SK-N-SH treated with all-trans-retinoic acid at 6 μM for 48 hours (cell line): Measurements from ENCODE around the gene WRAP73.

Source experiments
- ATAC-seq: fragments of 200-7000 bp; cut with Tn5 transposase; 3 replicates; pipeline ENCODE4 v1.9.1; 2020; ENCODE audit warnings: mild to moderate bottlenecking, moderate library complexity
- ARNTL ChIP-seq: fragments of 450-650 bp; formaldehyde crosslinking; IDR thresholded peaks from 2 replicates; pipeline ENCODE4 v1.5.0; 2020; ENCODE audit warnings: low read depth, mild to moderate bottlenecking, moderate library complexity, borderline replicate concordance
- BACH2 ChIP-seq: fragments of 250-450 bp; sonication (Bioruptor Pico); IDR thresholded peaks from 2 replicates; pipeline ENCODE4 v1.9.0; 2021; ENCODE audit warnings: mild to moderate bottlenecking, borderline replicate concordance
- CREB5 ChIP-seq: fragments of 250-450 bp; sonication (Bioruptor Pico); IDR thresholded peaks from 2 replicates; pipeline ENCODE4 v1.5.1; 2020; ENCODE audit warnings: low read depth, mild to moderate bottlenecking, moderate library complexity
- CSDC2 ChIP-seq: fragments of 250-450 bp; sonication (Bioruptor Pico); IDR thresholded peaks from 2 replicates; pipeline ENCODE4 v1.5.0; 2020; ENCODE audit warnings: mild to moderate bottlenecking, moderate library complexity
- CSRNP3 ChIP-seq: fragments of 250-450 bp; sonication (Bioruptor Pico); IDR thresholded peaks from 2 replicates; pipeline ENCODE4 v1.5.1; 2021; ENCODE audit warnings: mild to moderate bottlenecking, moderate library complexity
- ESRRG ChIP-seq: fragments of 250-450 bp; sonication (Bioruptor Pico); IDR thresholded peaks from 2 replicates; pipeline ENCODE4 v1.6.1; 2021; ENCODE audit warnings: mild to moderate bottlenecking
- ISL1 ChIP-seq: fragments of 250-450 bp; sonication (Bioruptor Pico); IDR thresholded peaks from 2 replicates; pipeline ENCODE4 v2.1.2; 2022; ENCODE audit warnings: mild to moderate bottlenecking, moderate library complexity
- OSR1 ChIP-seq: fragments of 250-450 bp; sonication (Bioruptor Pico); IDR thresholded peaks from 2 replicates; pipeline ENCODE4 v1.8.0; 2022; ENCODE audit warnings: moderate library complexity, mild to moderate bottlenecking, inconsistent platforms
- PATZ1 ChIP-seq: fragments of 250-450 bp; sonication (Bioruptor Pico); IDR thresholded peaks from 2 replicates; pipeline ENCODE4 v1.8.0; 2020; ENCODE audit warnings: mild to moderate bottlenecking, moderate library complexity, borderline replicate concordance
- RARB ChIP-seq: fragments of 250-450 bp; sonication (Bioruptor Pico); IDR thresholded peaks from 2 replicates; pipeline ENCODE4 v1.8.0; 2021; ENCODE audit warnings: mild to moderate bottlenecking, moderate library complexity
- SNAI2 ChIP-seq: fragments of 250-450 bp; sonication (Bioruptor Pico); IDR thresholded peaks from 2 replicates; pipeline ENCODE4 v1.5.0; 2020; ENCODE audit warnings: mild to moderate bottlenecking, moderate library complexity
- TSHZ2 ChIP-seq: fragments of 250-450 bp; sonication (Bioruptor Pico); IDR thresholded peaks from 2 replicates; pipeline ENCODE4 v1.5.0; 2020; ENCODE audit warnings: mild to moderate bottlenecking, moderate library complexity
- ZFP3 ChIP-seq: fragments of 250-450 bp; sonication (Bioruptor Pico); IDR thresholded peaks from 2 replicates; pipeline ENCODE4 v1.5.0; 2020; ENCODE audit warnings: mild to moderate bottlenecking, moderate library complexity
- ZFP30 ChIP-seq: fragments of 450-650 bp; formaldehyde crosslinking; IDR thresholded peaks from 2 replicates; pipeline ENCODE4 v1.5.0; 2022; ENCODE audit warnings: mild to moderate bottlenecking, moderate library complexity
- ZNF565 ChIP-seq: fragments of 450-650 bp; formaldehyde crosslinking; conservative IDR thresholded peaks from 2 replicates; pipeline ENCODE4 v1.5.0; 2020; ENCODE audit warnings: low read depth, mild to moderate bottlenecking, moderate library complexity
- ZNF8 ChIP-seq: fragments of 450-650 bp; formaldehyde crosslinking; IDR thresholded peaks from 2 replicates; pipeline ENCODE4 v1.5.0; 2020; ENCODE audit warnings: mild to moderate bottlenecking, moderate library complexity

The WRAP73 gene

GRCh38 chr1:3679098-3679555, 29.2 kb upstream of the WRAP73 start:
- TF ChIP-seq ARNTL (CRISPR knock-in tag) (no peak), CREB5 (no peak), ZNF565 (CRISPR knock-in tag) (no peak), RARB (no peak), ZFP3 (no peak), CSRNP3 (CRISPR knock-in tag) (no peak), OSR1 (CRISPR knock-in tag) (no peak)
- no peak for ATAC-seq

GRCh38 chr1:3678361-3679097, 28.6 kb upstream of the WRAP73 start:
- no peak for ATAC-seq
- no peak for TF ChIP-seq RARB
- no peak for TF ChIP-seq PATZ1 (CRISPR knock-in tag)
- no peak for TF ChIP-seq OSR1 (CRISPR knock-in tag)
- TF ChIP-seq, all 23 proteins: peak for 0

- no peak for ATAC-seq
- no peak for TF ChIP-seq ISL1 (CRISPR knock-in tag)
- no peak for TF ChIP-seq ZNF565 (CRISPR knock-in tag)
- no peak for TF ChIP-seq PATZ1 (CRISPR knock-in tag)
- TF ChIP-seq CSDC2 = no peak
- no peak for TF ChIP-seq ZFP30 (CRISPR knock-in tag)
- no peak for TF ChIP-seq ZNF8 (CRISPR knock-in tag)
- TF ChIP-seq SNAI2 (CRISPR knock-in tag) = no peak
- TF ChIP-seq BACH2 = no peak
- TF ChIP-seq TSHZ2 = no peak
- TF ChIP-seq ESRRG (CRISPR knock-in tag) = no peak
- no peak for TF ChIP-seq OSR1 (CRISPR knock-in tag)
- no peak for TF ChIP-seq CREB5
Measured at GRCh38 chr1:3677484-3677883, 27.6 kb upstream of the WRAP73 start.
